ENCODE results near the gene RMC1.

DNA sequence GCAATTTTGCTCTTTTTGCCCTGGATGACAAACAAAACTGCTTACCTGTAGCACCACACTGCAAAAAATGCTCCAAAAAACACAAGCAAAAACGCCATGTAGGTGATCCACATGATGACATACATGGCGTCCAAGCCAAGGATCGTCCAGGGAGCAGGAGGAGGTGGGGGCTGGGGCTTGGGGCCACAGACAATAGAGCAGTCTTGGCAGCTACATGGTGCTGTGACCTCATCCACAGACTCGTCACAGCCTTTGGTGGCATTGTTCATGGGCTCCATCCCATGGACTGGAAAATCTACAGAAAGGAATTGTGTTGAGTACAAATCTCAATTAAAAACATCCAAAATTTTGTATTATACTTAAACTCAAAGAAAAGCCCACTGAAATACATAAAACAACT lies 56.9 kb downstream of the RMC1 start:
- TF ChIP-seq, protein P1, sequence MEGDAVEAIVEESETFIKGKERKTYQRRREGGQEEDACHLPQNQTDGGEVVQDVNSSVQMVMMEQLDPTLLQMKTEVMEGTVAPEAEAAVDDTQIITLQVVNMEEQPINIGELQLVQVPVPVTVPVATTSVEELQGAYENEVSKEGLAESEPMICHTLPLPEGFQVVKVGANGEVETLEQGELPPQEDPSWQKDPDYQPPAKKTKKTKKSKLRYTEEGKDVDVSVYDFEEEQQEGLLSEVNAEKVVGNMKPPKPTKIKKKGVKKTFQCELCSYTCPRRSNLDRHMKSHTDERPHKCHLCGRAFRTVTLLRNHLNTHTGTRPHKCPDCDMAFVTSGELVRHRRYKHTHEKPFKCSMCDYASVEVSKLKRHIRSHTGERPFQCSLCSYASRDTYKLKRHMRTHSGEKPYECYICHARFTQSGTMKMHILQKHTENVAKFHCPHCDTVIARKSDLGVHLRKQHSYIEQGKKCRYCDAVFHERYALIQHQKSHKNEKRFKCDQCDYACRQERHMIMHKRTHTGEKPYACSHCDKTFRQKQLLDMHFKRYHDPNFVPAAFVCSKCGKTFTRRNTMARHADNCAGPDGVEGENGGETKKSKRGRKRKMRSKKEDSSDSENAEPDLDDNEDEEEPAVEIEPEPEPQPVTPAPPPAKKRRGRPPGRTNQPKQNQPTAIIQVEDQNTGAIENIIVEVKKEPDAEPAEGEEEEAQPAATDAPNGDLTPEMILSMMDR (IDR thresholded peaks at IDR 0.05), result no peak
- no peak for TF ChIP-seq EZH2 (IDR thresholded peaks at IDR 0.05)
